Endothelial cell (in vitro differentiated cells): ENCODE data around the gene RIMS1. TPM values are rescaled to one million over a fixed set of nuclear protein-coding genes. Genes with fewer than 3 reads are reported as not detected.

Source experiments
- DNase-seq: peaks from one replicate; pipeline ENCODE4 v3.0.0; 2021; ENCODE audit warnings: low spot score
- H3K27ac Mint-ChIP-seq: one replicate; pipeline ENCODE4 v1.8.0; 2021; ENCODE audit warnings: mixed read lengths, inconsistent platforms; ENCODE audit not compliant: unreplicated experiment
- H3K27me3 Mint-ChIP-seq: one replicate; pipeline ENCODE4 v1.8.0; 2021; ENCODE audit warnings: mild to moderate bottlenecking, moderate library complexity, mixed read lengths, inconsistent platforms; ENCODE audit not compliant: unreplicated experiment
- H3K36me3 Mint-ChIP-seq: one replicate; pipeline ENCODE4 v1.8.0; 2021; ENCODE audit warnings: mild to moderate bottlenecking, low read depth, mixed read lengths, inconsistent platforms; ENCODE audit not compliant: unreplicated experiment
- H3K4me1 Mint-ChIP-seq: one replicate; pipeline ENCODE4 v1.8.0; 2021; ENCODE audit warnings: mild to moderate bottlenecking, mixed read lengths, inconsistent platforms; ENCODE audit not compliant: unreplicated experiment
- H3K4me3 Mint-ChIP-seq: one replicate; pipeline ENCODE4 v1.8.0; 2021; ENCODE audit warnings: mild to moderate bottlenecking, mixed read lengths, inconsistent platforms; ENCODE audit not compliant: unreplicated experiment
- H3K9me3 Mint-ChIP-seq: one replicate; pipeline ENCODE4 v1.8.0; 2021; ENCODE audit warnings: mixed read lengths, inconsistent platforms; ENCODE audit not compliant: unreplicated experiment
- CTCF ChIP-seq: fragments of 200-600 bp; sonication (generic); IDR thresholded peaks from one replicate; pipeline ENCODE4 v1.5.0; 2021; ENCODE audit warnings: antibody characterized with exemption; ENCODE audit not compliant: unreplicated experiment
- long read RNA-seq: library from polyadenylated mRNA; unstranded; transcript quantifications from one replicate; pipeline ENCODE4 v2.0.0, GENCODE V29; 2020; ENCODE audit not compliant: unreplicated experiment
- total RNA-seq: library from RNA; stranded (reverse); fragmentation: NEBNext Ultra II Directional; extraction: Animal tissue kit (Norgen Biotek cat#: 25700); gene quantifications from one replicate; pipeline ENCODE4 v1.2.1, GENCODE V29; 2021; ENCODE audit not compliant: unreplicated experiment

The RIMS1 gene, protein sequence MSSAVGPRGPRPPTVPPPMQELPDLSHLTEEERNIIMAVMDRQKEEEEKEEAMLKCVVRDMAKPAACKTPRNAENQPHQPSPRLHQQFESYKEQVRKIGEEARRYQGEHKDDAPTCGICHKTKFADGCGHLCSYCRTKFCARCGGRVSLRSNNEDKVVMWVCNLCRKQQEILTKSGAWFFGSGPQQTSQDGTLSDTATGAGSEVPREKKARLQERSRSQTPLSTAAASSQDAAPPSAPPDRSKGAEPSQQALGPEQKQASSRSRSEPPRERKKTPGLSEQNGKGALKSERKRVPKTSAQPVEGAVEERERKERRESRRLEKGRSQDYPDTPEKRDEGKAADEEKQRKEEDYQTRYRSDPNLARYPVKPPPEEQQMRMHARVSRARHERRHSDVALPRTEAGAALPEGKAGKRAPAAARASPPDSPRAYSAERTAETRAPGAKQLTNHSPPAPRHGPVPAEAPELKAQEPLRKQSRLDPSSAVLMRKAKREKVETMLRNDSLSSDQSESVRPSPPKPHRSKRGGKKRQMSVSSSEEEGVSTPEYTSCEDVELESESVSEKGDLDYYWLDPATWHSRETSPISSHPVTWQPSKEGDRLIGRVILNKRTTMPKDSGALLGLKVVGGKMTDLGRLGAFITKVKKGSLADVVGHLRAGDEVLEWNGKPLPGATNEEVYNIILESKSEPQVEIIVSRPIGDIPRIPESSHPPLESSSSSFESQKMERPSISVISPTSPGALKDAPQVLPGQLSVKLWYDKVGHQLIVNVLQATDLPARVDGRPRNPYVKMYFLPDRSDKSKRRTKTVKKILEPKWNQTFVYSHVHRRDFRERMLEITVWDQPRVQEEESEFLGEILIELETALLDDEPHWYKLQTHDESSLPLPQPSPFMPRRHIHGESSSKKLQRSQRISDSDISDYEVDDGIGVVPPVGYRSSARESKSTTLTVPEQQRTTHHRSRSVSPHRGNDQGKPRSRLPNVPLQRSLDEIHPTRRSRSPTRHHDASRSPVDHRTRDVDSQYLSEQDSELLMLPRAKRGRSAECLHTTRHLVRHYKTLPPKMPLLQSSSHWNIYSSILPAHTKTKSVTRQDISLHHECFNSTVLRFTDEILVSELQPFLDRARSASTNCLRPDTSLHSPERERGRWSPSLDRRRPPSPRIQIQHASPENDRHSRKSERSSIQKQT (N-terminal part only)
- 1.8 TPM for total RNA-seq
- long read RNA-seq, result 0 reads

- H3K27ac Mint-ChIP-seq, result peak within 1 kb of the TSS; percentile 58
- H3K4me3 Mint-ChIP-seq, result peak within 1 kb of the TSS; percentile 94
- no peak for TF ChIP-seq CTCF
- H3K4me1 Mint-ChIP-seq, result peaks cover 6% of the 10 kb centered on the region
- H3K36me3 Mint-ChIP-seq, result peaks cover 3% of the 10 kb centered on the region
- DNase-seq, result peak; percentile 66
- H3K9me3 Mint-ChIP-seq, result no peaks in the 10 kb centered on the region
- H3K27me3 Mint-ChIP-seq, result peaks cover 7% of the 10 kb centered on the region
Observed at GRCh38 chr6:71886184-71887005, at the start of gene RIMS1. Gene RIMS1, plus strand, starts transcription at chr6:71886550. Its CDS starts 474 bp downstream, at chr6:71887024.

- Mint-ChIP-seq H3K4me3 (no peak overlapping the region), H3K27ac (no peak overlapping the region), H3K9me3 (no peaks in the 10 kb centered on the region), H3K4me1 (peaks cover 8% of the 10 kb centered on the region), H3K27me3 (no peaks in the 10 kb centered on the region), H3K36me3 (no peaks in the 10 kb centered on the region)
- DNase-seq, result no peak
- no peak for TF ChIP-seq CTCF
Observed at GRCh38 chr6:71851214-71851613, 35.1 kb upstream of the RIMS1 start.

DNA sequence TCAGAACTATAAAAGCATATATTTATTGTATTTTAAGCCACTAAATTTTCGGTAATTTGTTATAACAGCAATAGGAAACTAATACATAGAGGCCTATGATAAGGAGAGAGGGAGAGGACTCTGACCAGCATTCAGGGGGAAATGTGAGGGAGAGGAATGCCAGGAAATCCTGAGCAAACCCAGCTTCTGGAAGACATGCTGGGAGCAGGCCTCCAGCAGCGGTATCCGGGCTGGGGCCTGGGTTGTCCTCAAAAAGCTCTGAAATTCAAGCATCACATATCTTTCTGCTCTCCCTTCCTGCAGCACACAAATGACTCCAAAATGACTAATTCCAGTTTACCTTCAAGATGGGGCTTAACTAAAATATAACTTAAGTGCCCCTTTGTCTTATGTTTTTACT, 33.4 kb upstream of the RIMS1 start:
- Mint-ChIP-seq H3K4me3 (no peak overlapping the region), H3K4me1 (peaks cover 8% of the 10 kb centered on the region), H3K27me3 (no peaks in the 10 kb centered on the region), H3K9me3 (no peaks in the 10 kb centered on the region), H3K36me3 (no peaks in the 10 kb centered on the region), H3K27ac (no peak overlapping the region)
- DNase-seq, result peak; percentile 23
- no peak for TF ChIP-seq CTCF

- Mint-ChIP-seq H3K27ac (peak overlapping the region; percentile 37), H3K4me3 (no peak overlapping the region), H3K27me3 (peaks cover 2% of the 10 kb centered on the region), H3K9me3 (no peaks in the 10 kb centered on the region), H3K4me1 (peaks cover 8% of the 10 kb centered on the region), H3K36me3 (no peaks in the 10 kb centered on the region)
- no peak for DNase-seq
- no peak for TF ChIP-seq CTCF
Observed at GRCh38 chr6:71855406-71855805, 30.9 kb upstream of the RIMS1 start.
